Measurements from ENCODE around the gene SLX4IP.

Gene SLX4IP

DNA sequence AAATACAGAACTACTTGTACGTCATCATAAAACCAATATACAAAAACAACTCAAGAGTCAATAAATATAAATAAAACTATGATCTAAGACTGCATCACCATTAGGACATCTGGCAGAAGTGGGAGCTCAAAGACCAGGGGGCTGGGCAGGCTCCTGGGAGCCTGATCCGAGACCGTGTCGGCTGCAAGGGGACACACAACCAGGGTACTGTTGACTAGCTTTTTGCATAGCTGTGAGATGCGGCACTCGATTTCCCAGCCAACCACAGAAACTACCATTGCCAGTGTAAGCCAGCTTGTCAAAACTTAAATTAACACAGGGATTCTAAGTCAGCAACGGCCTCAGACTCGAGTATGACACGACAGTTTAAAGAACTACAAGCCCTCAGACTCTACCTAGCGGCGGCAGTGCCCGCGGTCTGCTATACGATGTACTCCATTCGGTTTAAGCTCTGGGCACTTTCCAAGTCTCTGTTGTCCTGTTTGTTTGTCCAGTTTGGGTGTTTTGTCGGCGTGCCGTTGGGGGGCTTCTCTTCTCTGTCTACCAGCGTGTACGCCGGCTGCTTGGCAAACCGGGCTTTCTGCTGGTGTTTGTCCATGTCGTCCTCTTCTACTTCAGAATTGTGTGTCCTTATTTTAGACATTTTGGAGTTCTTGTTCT, 204.1 kb downstream of the SLX4IP start:
- Histone ChIP-seq H3K4me3 (IDR thresholded peaks at IDR 0.05; ENCODE audit: insufficient read depth, low read depth, low read length) (no peak overlapping the region), H2AFZ (ENCODE audit: low read depth) (no peak overlapping the region), H3K27ac (no peak overlapping the region), H3K36me3 (ENCODE audit: insufficient read depth) (no peaks in the 10 kb centered on the region), H3K9ac (no peak overlapping the region), H4K20me1 (ENCODE audit: insufficient read depth) (no peaks in the 10 kb centered on the region), H3K79me2 (ENCODE audit: insufficient read depth, low read depth) (no peaks in the 10 kb centered on the region), H3K27me3 (ENCODE audit: insufficient read depth, low read depth) (no peaks in the 10 kb centered on the region), H3K4me1 (ENCODE audit: low read depth, poor library complexity, severe bottlenecking) (peaks cover 8% of the 10 kb centered on the region), H3K4me2 (no peak overlapping the region)
- TF ChIP-seq, protein P1, sequence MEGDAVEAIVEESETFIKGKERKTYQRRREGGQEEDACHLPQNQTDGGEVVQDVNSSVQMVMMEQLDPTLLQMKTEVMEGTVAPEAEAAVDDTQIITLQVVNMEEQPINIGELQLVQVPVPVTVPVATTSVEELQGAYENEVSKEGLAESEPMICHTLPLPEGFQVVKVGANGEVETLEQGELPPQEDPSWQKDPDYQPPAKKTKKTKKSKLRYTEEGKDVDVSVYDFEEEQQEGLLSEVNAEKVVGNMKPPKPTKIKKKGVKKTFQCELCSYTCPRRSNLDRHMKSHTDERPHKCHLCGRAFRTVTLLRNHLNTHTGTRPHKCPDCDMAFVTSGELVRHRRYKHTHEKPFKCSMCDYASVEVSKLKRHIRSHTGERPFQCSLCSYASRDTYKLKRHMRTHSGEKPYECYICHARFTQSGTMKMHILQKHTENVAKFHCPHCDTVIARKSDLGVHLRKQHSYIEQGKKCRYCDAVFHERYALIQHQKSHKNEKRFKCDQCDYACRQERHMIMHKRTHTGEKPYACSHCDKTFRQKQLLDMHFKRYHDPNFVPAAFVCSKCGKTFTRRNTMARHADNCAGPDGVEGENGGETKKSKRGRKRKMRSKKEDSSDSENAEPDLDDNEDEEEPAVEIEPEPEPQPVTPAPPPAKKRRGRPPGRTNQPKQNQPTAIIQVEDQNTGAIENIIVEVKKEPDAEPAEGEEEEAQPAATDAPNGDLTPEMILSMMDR (conservative IDR thresholded peaks at IDR 0.05; ENCODE audit: low read depth, low read length): no peak

DNA sequence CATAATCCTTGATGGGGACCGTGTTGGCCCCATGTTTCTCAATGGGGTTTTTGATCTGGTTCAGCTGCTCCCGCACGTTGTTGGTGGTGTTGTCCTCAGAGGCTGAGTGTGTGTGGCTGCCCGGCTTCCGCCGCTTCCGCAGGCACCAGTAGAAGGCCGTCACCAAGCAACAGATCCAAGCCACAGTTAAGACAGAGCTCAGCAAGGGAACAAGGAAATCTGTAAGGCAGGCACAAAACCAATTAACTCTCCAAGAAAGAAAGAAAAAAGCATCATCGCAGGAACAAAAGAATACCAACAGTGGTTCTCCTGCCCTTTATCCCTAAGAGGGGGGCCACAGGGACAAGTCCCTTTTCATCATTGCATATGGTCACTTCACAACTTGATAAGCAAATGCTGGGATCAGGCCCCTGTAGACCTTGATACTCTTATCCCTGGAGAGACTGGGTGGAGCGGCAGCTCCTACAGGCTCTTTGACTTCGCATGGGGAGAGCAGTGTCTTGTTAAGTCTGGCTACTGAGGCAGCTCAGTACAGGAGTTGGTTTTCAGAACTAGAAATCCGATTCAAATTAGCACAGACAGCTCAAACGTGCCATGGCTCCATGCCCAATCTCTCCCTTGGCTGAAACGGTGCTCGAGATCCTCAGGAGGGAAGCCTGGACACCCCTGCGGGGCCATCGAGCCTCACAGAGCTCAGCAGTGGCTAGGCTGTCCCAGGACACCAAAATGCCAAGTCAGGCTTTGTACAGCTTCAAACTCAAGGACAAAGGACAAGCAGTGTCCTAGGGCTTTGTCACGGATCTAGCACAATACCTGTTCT, 204.8 kb downstream of the SLX4IP start:
- Histone ChIP-seq H3K4me2 (no peak overlapping the region), H2AFZ (ENCODE audit: low read depth) (no peak overlapping the region), H3K4me3 (IDR thresholded peaks at IDR 0.05; ENCODE audit: insufficient read depth, low read depth, low read length) (no peak overlapping the region), H3K4me1 (ENCODE audit: low read depth, poor library complexity, severe bottlenecking) (peaks cover 15% of the 10 kb centered on the region), H4K20me1 (ENCODE audit: insufficient read depth) (no peaks in the 10 kb centered on the region), H3K36me3 (ENCODE audit: insufficient read depth) (no peaks in the 10 kb centered on the region), H3K27me3 (ENCODE audit: insufficient read depth, low read depth) (no peaks in the 10 kb centered on the region), H3K9ac (no peak overlapping the region), H3K79me2 (ENCODE audit: insufficient read depth, low read depth) (no peaks in the 10 kb centered on the region), H3K27ac (no peak overlapping the region)
- TF ChIP-seq, protein P1 (conservative IDR thresholded peaks at IDR 0.05; ENCODE audit: low read depth, low read length): no peak

DNA sequence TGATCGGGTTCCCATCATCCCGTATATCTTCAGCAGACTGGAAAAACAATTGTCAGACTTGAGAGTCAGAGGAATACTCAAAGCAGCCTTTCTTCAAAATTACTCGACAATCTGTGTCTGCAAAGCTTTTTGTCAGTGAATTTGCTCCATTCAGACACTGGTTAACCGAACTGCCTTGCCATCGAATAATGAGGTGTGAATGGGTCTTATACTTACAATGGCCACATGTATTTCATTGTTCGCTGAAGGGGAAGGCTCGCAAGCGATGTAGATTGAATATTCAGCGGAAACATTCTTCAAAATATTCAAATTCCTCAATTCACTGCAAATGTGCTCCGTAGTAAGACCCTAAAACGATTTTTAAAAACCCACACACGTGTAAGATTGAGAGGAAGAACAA, 205.8 kb downstream of the SLX4IP start:
- Histone ChIP-seq H3K27me3 (ENCODE audit: insufficient read depth, low read depth) (no peaks in the 10 kb centered on the region), H3K36me3 (ENCODE audit: insufficient read depth) (no peaks in the 10 kb centered on the region)

DNA sequence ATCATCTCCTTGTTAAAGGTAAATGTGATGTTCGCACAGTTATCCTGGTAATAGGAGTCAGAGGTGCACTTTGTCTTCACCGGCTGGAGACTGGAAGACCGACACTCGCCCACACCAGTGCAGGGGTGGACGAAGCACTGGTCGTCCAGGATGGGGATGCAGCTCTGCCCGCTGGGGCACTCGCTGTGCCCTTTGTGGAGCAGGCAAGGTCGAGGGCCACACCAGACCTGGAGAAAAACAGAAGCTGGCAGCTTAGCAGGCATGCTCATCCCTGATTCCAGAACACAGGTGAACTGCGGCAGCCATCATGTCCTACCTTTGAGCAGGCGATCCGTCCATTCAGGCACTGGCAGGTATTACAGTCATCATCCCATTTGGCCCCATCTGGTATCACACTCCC, 206.4 kb downstream of the SLX4IP start:
- no peak overlapping the region for H3K27ac ChIP-seq
- H3K9ac ChIP-seq: no peak overlapping the region
- H3K4me1 ChIP-seq (ENCODE audit: low read depth, poor library complexity, severe bottlenecking): peaks cover 20% of the 10 kb centered on the region
- TF ChIP-seq, protein P1 (conservative IDR thresholded peaks at IDR 0.05; ENCODE audit: low read depth, low read length): no peak
- H3K27me3 ChIP-seq (ENCODE audit: insufficient read depth, low read depth): no peaks in the 10 kb centered on the region
- H2AFZ ChIP-seq (ENCODE audit: low read depth): no peak overlapping the region
- no peaks in the 10 kb centered on the region for H3K79me2 ChIP-seq (ENCODE audit: insufficient read depth, low read depth)
- H3K4me3 ChIP-seq (IDR thresholded peaks at IDR 0.05; ENCODE audit: insufficient read depth, low read depth, low read length): no peak overlapping the region
- no peak overlapping the region for H3K4me2 ChIP-seq
- no peaks in the 10 kb centered on the region for H4K20me1 ChIP-seq (ENCODE audit: insufficient read depth)
- no peaks in the 10 kb centered on the region for H3K36me3 ChIP-seq (ENCODE audit: insufficient read depth)

More for the DNA sequence above, 205.8 kb downstream of the SLX4IP start:
- Histone ChIP-seq H2AFZ (ENCODE audit: low read depth) (no peak overlapping the region), H3K79me2 (ENCODE audit: insufficient read depth, low read depth) (no peaks in the 10 kb centered on the region), H4K20me1 (ENCODE audit: insufficient read depth) (no peaks in the 10 kb centered on the region), H3K4me1 (ENCODE audit: low read depth, poor library complexity, severe bottlenecking) (peaks cover 20% of the 10 kb centered on the region), H3K4me2 (no peak overlapping the region), H3K27ac (no peak overlapping the region), H3K4me3 (IDR thresholded peaks at IDR 0.05; ENCODE audit: insufficient read depth, low read depth, low read length) (no peak overlapping the region), H3K9ac (no peak overlapping the region)
- TF ChIP-seq, protein P1 (conservative IDR thresholded peaks at IDR 0.05; ENCODE audit: low read depth, low read length): no peak

Data from KMS-11 (cell line).